Stimulated activated CD4-positive, alpha-beta T cell treated with anti-CD3 and anti-CD28 coated beads, Interleukin-4, amount 100 ng/mL, for 1 hour (primary cell): ENCODE data around the gene TMPRSS9.
"Not testable (repeated sequence)": the region's sequence is repeated elsewhere in the genome, so short reads cannot be mapped to it uniquely, and the experiment has no call there.

ENCODE experiments used
- DNase-seq: peaks from one replicate; pipeline ENCODE4 v3.0.0-alpha.2; 2020

Gene TMPRSS9

DNA sequence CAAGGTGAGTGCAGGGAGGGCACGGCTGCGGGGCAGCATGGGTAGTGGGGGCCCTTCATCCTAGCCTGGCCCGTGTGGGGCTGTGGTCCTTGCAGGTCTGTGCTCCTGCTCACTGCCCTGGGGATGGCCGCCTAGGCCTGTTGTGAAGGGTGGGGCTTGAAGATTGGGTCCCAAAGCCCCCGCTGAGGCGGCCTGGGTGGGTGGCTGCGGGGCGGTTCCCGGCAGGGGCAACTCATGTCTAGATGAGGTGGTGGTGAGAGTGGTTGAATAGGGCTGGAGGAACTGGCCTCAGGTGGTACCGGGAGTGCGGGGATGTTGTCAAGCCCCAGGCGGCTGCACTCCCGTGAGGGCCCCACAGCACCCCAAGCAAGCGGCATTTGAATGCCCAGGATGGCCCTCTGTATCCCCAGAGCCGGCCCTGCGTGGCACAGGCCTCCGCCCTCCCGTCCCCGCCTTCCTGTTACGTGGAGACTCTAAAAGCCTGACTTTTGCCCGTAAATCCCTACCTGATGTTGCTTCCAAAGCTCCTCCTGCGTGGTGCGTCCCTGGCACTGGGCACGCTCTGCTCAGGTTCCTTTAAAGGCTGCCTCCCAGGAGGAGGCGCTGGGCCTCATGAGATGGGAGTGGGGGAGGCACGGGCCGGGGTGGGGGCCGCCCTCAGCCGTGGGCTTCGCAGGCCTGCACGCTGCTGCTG is 16.6 kb upstream of the TMPRSS9 start:
- no peak for DNase-seq

DNA sequence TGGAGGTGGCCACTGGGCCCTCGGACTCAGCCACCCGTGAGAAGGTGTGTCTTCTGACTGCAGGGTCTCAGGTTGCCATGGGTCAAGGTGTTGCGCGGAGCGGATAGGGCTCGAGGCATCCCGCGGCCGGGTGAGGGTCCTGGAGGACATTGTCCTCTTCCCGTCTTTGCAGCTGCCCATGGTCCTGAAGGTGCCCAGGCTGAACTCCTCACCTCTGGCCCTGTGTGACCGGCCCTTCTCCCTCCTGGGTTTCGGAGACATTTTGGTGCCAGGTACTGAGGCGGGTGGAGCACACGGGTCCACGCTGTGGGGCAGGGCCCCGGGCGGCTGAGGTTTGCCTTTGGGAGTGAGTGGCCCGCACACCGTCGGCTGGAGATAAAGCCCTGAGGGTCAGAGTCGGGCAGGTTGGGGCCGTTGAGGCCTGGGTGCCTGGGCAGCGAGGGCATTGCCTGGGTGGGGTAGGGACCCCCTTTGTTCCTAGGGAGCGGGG is 15.6 kb upstream of the TMPRSS9 start:
- no peak for DNase-seq

DNA sequence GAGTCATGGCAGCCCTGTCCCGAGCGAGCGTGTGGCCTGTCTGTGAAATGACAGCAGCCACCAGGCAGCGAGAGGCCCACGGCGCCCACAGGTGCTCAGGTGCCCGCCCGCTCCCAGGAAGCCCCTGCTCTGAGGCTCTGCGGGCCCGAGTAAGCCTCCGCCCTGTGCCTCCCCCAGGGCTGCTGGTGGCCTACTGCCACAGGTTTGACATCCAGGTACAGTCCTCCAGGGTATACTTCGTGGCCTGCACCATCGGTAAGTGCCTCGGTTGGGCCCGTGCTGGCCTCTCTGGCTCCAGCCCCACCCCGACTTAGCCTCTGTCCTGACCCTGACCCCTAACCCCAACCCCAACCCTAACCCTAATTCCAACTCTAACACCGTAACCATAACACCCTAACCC is 15.0 kb upstream of the TMPRSS9 start:
- no peak for DNase-seq

DNA sequence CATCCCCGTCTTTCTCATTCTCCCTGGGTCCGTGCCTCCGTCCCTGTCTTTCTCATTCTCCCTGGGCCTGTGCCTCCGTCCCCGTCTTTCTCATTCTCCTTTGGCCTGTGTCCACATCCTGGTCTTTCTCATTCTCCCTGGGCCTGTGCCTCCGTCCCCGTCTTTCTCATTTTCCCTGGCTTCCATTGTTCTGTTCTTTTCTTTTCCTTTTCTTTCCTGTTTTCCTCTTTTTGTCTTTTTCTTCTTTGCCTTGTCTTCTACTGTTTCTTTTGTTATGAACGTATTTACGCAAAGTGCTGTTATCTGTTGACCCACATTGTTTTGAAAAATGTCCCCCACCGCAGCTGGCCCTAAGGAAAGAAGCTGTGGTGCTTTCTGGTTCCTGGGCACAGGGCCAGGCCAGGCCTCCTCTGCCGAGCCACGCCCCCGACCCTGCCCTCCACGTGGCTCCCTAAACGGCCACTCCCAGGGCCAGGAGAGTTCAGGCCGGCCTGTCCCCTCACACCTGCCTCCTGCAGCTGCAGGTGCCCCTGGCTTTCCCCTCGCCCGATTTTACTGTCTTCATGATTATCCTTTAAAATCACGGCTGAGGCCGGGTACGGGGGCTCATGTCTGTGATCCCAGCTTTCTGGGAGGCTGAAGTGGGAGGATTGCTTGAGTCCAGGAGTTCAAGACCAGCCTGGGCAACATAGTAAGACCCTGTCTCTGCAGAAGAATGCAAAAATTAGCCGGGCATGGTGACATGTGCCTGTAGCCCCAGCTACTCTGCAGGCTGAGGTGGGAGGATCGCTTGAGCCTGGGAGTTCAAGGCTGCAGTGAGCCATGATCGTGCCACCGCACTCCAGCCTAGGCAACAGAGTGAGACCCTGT is 14.0 kb upstream of the TMPRSS9 start:
- DNase-seq: no peak

DNA sequence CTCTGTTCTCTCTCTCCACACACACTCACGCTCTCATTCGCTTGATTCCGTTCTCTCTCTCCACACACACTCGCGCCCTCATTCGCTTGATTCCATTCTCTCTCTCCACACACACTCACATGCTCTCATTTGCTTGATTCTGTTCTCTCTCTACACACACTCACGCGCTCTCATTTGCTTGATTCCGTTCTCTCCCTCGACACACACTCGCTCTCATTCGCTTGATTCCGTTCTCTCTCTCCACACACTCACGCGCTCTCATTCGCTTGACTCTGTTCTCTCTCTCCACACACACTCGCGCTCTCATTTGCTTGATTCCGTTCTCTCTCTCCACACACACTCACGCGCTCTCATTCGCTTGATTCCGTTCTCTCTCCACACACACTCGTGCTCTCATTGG is 10.2 kb upstream of the TMPRSS9 start:
- DNase-seq: not testable (repeated sequence)

DNA sequence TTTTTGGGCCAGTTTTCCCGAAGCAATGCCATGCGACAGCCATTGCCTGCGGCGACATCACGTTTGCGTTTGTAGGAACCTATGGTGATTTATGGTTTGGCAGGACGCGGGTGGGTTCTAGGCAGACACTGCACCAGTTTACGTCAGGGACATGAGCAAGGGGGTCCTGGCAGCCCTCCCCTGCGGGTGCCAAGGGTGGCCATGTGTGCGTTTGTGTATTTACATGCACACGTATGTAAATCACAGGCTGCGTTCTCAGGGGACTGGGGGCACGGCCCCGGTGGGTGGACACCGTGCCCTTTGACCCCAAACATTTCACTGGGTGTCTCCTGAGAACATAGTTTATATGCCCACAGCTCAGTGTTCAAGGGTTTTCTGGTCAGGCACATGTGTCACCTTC is 9.4 kb upstream of the TMPRSS9 start:
- no peak for DNase-seq

DNA sequence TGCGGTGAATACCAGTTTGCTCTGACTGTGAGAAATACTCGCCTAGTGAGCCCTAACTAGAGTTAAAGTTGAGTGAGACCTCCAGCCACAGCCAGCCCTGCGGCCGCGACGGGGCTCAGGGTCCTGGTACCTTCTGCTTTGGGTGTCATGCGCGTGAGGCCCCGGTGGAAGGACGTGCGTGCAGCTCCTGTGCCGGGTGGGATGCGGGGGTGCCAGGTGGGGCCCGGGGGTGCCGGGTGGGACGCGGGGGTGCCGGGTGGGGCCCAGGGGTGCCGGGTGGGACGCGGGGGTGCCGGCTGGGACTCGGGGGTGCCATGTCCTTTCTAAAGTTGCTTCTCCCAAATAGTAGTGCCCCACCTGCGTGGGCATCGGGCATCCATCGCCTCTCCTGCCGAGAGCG is 8.5 kb upstream of the TMPRSS9 start:
- no peak for DNase-seq

DNA sequence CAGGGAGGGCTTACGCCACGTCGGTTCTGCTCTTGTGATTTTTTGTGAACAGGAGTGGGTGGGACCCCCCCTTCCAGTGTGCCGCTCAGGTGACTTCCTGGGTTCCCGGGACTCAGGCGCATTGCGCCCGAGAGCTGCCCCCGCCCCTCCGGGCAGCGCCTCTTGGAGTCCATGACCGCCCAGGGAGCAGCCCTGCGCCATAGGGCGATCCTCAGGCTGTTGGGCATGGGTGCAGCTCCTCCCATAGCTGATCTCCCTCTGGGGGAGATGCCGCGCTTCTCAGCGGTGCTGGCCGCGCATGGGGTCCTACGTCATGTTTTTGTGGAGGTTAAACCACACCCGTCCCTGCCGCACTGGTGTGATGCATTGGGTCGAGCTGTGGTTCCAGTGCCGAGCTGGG is 7.9 kb upstream of the TMPRSS9 start:
- DNase-seq: no peak

DNA sequence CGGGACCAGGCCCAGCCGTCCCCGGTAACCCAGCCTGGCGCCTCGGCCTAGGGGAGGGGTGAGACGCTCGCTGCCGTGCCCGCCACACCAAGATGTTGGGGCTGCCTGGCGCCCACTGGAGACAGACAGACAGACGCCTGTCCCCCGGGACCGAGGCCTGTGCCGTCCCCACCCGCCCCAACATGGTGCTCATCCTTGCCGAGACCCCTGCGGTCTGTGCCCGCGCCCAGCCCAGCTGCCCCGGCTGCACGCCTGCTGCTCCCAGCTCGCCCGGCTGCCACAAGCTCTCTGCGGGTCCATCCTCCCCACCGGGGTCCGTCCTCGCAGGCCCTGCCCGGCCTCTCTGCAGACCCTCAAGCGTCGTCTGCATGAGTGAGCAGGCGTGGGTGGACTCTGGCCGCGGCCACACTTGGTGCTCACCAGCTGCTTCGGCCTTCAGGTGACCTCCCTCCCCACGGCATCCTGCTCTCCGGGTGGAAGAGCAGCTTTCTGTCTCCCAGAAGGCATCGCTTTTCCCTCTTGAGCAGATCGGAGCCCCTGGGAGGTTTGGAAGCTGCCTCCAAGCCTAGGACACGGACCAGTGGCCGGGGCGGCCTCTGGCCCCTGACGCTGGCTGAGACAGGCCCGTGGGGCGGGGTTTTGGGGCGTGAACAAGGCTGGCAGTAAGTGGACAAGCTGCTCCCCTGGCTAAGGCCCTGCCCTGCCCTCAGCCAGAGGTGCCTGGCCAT is 6.7 kb upstream of the TMPRSS9 start:
- no peak for DNase-seq

DNA sequence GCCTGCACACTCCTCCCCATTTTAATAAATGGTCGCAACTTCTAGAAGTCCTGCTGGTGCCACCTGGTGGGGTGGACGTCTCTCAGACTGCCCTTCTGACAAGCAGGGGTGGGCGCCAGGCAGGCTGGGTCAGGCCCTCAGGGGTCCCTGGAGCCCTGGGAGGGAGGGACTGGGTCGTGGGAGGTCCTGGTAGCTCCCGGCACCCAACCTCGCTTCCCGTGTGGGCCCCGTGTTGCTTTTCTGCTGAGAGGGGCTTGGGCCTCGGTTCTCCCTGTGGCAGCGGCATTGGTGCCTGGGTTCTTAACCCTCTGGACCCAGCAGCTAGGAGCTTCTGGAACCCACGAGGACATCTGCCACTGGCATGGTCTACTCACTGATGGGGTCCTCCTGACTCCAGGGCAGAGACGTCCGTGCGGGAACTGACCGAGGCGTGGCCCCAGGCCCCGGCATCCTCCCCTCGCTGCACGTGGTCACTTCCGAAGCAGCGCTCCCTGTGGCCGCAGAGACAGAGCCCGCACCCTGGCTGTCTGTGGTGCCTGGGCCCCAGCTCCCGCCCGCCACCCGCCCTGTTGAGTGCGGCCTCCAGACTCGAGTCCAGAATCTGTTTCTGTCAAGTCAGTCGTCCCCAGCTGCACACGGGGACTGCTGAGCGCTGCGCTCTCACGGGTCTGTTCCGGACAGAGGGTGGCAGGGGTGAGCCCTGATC is 6.0 kb upstream of the TMPRSS9 start:
- DNase-seq: no peak

DNA sequence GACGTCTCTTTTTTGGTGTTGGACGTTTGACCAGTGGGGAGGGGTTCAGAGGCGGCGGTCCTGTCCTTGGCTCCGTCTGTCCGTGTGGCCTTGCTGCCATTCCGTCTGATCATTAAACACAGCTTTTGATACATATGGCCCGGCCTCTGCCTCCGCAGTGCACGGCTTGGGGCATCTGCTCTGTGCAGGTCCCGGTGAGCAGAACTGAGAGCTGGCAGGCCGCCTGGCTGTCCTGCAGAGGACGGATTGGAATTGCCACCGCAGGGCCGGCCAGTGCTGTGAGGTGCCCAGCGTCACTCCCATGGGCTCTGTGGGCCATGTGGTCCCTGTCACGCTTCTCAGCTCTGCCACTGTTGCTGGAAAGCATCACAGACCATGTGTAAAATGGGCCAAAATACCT is 5.4 kb upstream of the TMPRSS9 start:
- no peak for DNase-seq

DNA sequence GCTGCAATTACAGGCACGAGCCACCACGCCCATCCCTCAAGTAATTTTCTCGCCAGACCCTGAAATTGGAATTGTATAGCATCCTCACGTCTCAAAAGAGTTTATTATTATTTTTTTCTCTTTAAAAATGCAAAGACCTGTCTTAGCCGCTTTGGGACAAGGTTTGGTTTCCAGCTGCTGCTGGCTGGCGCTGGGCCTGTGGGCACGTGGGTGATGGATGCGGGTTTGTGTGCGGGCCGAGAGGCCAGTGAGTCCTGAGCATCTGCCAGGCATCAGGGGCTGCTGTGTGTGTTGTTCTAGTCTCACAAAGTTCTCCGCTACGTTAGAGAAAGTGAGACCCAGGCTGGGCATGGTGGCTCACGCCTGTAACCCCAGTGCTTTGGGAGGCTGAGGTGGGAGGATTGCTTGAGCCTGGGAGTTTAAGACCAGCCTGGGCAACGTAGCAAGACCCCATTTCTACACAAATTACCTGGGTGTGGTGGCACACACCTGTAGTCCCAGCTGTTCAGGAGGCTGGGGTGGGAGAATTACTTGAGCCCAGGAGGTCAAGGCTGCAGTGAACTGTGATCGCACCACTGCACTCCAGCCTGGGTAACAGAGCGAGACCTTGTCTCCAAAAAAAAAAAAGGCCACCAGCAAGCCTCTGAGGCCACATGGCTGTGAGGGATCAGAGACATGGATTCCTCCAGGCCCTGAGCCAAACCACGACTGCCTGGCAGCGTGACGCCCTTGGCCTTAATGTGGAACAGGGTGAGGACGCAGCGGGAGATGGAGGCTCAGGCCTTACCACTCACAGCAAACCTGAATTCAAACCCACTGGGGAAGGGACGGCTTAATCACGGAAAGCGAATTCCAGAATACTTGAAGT is 4.7 kb upstream of the TMPRSS9 start:
- no peak for DNase-seq

DNA sequence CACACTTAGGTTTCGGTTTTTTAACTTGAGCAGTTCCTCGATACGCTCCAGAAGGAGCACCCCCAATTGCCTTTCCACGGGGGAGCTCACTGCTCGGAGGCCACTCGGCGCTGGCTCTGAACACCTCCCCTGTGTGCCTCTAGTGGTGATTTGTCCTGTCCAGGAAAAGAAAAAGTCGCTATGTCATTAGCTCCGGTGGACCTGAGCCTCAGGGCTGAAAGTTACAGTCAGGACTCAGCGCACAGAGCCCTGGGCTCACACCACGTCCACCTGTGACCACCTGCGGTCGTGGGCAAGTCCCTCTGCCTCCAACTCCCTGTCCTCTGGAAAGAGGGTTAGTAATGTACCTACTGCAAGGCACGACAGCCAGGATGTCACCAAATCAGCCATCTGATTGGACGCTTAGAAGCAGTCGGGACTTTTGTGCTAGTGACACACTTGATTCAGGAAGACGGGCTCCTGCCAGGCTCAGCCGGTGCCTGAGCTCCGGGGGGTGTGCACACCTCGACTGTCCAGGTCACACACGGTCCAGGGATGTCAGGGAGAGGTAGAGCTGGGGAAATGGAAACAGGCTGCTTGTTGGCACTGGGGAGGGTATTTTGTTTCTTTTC is 3.9 kb upstream of the TMPRSS9 start:
- no peak for DNase-seq

DNA sequence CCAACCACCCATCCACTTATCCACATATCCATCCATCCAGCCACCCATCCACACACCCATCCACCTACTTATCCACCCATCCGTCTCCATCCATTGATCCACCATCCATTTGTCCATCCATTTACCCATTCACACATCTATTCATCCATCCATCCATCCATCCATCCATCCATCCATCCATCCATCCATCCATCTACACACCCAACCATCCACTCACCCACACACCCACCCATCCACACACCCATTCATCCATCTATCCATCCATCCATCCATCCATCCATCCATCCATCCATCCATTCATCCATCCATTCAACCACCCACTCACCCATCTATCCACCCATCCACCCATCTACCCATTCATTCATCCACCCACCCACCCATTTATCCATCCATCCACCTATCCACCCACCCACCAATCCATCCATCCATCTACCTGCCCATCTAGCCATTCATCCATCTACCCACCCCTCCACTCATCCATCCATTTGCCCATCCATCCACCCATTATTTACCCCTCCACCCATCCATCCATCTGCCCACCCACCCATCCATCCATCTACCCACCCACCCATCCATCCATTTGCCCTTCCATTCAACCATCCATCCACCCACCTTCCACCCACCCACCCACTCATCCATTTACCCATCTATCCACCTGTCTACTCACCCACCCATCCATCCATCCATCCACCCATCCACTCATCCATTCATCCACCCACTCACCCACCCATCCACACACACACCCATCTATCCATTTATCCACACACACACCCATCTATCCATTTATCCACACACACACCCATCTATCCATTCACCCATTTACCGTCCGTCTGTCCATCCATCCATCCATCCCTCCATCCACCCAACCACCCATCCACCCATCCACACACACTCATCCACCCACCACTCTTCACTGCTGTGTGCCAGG is 2.5 kb upstream of the TMPRSS9 start:
- DNase-seq: no peak

DNA sequence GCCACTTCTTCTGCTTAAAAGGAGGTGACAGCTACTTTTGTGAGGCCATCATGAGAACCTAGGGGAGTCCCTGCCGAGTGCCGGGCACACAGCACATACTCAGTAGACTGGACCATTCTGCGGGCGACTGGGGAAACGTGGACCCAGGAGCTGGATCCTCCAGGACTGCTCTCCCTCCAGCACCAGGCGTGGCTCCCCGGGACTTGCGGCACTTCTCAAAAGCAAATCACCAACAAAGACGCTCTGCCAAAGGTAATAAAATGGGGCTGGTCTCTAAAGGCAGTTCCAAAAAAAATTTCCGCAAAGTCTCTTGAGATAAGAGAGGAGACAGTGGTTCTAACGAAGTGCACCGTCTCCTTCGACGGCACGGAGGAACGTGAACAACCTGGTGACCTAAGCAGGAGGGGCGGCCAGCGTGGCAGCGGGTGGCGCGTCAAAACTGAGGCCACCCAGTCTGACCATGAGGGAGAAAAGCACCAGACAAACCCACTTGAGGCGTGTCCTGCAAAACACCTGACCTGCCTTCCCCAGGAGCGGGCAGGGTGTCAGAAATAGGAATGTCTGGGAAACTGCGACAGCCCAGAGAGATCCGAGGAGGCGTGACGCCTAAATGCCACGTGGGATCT is 1.4 kb upstream of the TMPRSS9 start:
- no peak for DNase-seq

DNA sequence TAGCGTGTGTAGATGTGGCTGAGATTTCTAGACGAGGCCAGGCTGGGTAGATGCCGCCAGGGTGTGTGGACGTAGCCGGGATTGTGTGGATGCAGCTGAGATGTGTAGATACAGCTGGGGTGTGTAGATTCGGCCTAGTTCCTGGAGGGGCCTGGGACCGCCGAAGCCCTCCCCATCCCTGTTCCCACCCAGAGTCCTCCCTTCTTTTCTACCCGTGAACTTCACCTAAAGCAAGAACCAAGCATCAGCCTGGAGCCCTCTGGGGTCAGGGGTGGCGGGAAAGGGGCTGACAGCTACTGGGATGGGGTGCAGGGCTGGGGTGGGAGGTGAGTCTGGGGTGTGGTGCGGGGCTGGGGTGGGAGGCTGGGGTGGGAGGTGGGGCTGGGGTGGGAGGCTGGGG is 768 bp downstream of the TMPRSS9 start:
- DNase-seq: no peak

DNA sequence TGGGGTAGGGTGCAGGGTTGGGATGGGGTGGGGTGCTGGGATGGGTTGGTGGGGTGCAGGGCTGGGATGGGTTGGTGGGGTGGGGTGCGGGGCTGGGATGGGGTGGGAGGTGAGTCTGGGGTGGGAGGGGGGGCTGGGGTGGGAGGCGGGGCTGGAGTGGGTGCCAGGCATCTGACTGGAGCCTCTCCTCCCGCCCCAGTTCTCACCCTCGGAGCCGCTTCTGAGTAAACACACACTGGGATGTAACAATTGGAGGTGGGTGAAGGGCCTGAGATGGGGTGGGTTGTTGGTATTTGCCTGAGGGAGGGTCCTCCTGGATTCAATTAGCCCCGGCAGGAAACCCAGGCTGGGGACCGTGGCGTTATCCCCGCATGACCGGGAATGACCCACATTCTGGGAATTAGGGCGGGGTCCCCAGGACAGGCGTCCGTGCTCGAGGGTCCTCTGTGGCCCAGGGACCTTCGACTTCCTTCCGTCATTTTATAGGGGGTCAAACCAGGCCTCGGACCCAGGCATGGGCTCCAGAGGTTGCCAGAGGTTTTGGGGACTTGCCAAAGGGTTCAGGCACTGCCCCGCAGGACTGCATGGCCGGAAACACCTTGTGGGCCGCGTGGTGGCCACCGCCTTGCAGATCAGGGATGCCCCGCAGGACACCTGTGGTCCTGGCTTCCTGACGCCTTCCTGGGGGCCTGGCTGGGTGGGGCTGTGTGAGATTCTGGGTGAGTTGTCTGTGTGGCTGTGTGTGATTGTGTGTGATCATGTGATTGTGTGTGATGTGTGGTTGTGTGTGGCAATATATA is 1.4 kb downstream of the TMPRSS9 start:
- no peak for DNase-seq

DNA sequence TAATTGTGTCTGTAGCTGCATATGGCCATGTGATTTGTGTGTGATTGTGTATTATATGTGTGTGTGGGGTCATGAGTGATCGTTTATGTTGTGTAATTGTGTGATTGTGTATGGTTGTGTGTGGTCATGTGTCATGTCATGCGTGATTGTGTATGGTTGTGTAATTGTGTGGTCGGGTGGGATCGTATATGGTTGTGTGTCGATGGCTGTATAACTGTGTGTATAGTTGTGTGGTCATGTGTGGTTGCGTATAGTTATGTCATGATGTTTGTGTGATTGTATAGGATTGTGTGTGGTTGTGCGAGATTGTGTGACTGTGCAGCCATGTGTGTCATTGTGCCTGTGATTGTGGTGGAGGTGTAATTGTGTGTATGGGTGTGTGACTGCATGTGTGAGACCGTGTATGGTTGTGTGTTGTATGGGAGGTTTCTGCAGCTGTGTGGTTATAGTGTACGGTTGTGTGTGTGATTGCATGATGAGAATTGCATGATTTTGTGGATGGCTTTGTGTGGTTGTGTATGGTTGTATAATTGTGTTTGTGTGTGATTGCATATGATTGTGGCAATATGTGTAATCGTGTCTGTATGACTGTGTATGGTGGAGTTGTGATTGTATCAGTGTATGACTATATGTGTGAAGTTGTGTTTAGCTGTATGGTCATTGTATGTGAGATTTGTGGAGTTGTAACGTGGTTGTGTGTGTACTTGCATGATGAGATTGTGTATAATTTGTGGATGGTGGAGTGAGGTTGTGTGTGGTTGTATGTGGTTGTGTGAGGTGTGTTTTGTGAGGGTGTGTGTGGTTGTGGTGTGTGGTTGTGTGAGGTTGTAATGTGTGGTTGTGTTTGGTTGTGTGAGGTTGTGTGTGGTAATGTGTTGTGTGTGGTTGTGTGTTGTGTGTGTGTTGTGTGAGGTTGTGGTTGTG is 2.2 kb downstream of the TMPRSS9 start:
- no peak for DNase-seq
